IPS DF 19.7 (cell line): ENCODE results near the gene PARN.

Source experiments
- DNase-seq: peaks from one replicate; pipeline ENCODE4 v3.0.0-alpha.2; 2013; ENCODE audit warnings: low read depth, low spot score

Gene PARN

DNA sequence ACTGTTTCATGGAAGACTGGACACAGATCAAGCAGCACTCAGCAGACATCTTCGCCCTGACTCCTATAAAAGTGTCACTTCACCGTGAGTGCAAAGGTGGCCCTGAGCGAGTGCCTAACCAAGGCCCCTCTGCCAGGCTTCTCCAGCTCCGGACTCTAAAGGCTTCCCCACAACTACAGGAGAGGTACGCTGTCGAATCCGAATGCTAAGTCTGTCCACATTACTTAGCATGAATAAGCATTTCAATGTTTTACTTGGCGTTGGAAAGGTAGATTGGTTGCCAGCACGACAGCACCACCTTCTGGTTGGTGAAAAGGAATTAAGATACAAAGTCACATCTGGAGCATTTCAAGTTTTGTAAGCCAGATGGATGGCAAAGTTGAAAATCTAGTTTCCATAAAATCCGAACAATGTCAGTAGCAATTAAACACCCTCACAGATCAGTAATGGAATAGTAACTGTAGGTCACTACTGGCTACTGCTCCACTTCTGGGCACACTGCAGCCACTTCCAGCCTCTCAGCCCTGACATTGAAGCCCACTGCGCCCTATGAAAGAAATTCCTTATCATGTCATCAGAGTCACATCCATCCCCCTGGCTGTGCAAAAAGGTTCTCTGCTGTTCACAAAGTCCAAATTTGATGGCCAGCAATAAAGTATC, 100.9 kb downstream of the PARN start:
- DNase-seq, result peak; percentile 79

DNA sequence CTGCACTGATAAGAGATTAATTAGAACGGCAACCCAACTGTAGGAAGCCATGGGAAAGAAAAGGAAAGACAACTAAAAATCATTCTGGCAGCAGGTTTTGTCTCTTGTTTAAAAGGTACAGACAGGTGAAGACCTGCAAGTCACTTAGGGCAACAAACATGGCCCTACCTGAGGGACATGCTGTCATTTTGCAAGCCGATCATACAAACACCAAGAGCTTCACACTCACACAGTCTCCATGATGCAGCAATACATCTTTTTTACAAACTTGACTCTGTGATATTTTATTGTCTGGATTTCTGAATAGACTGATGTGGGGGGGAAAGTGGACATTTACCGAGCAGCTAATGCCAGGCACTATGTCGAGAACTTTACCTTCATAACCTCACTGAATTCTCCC, 101.8 kb downstream of the PARN start:
- DNase-seq, result no peak

DNA sequence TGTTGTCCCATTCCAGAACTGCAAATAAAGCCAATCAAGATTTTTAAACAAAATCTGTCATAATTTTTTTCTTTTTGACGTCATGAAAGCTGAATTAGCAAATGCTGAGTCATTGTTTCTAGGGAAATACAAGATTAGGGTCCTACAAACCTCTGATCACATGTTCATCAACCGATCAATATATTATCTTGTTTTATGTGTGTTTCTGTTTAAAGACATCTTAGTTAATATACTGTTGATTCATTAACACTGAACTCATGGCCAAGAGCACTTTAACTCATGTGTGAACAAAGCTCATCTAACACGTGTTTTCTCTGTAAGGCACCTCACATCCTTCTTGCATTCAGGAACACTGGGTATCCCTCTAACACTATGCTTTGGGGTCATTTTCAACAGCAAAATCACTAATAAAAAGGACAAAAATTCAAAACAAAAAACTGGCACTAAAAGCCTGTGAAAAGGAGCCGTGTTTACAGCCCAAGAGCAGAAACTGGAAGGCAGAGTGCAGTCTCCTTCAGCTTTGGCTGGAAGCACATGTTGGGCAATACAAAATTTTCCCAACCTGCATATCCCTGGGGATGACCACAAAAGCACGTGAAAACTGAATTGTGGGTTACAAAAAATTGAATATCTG, 102.5 kb downstream of the PARN start:
- DNase-seq, result no peak

DNA sequence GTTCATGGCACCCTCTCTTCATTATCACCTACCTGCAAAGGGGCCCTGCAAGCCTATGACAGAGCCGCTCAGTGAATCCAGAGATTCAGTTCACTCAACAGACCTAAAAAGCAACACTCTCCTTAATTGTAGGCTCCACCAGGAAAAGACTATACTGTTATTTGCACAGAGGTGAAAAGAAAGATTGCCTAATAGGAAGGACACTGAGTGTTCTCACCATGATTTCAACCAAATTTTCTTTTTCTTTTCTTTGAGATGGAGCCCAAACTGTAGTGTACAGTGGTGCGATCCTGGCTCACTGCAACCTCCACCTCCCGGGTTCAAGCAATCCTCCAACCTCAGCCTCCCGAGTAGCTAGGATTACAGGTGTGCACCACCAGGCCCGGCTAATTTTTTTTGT, 104.5 kb downstream of the PARN start:
- no peak for DNase-seq

DNA sequence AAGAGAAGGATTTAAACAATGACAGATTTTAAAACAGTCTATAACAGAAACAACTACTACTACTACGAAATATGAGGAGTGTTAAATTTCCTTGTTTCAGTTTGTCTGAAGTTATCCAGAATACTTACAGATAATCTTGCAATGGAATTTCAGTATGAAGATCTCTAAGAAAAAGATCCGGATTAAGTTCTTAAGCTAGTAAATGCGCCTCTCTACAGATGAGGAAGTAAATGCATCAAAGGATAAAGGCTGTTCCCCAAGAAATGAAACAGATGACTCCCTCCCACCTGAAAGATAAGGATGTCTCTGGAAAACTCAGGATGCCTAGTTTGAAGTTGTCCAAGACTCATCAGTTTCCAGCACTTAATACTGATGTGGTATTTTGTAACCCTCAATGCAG, 105.1 kb downstream of the PARN start:
- no peak for DNase-seq

DNA sequence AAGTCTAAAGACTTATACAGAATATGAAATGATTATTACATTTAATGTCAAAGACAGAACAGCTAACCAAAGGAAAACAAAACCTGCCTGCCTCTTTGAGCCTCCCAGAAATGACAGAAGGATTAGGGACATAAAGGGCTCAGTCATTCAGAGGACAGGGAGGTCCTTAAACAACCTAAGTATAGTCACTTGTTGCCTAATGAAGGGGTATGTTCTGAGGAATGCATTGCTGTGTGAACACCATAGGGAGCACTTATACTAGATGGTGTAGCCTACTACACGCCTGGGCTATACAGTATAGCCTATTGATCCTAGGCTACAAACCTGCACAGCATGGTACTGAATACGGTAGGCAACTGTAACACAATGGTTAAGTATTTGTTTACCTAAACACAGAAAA, 106.4 kb downstream of the PARN start:
- DNase-seq, result no peak

DNA sequence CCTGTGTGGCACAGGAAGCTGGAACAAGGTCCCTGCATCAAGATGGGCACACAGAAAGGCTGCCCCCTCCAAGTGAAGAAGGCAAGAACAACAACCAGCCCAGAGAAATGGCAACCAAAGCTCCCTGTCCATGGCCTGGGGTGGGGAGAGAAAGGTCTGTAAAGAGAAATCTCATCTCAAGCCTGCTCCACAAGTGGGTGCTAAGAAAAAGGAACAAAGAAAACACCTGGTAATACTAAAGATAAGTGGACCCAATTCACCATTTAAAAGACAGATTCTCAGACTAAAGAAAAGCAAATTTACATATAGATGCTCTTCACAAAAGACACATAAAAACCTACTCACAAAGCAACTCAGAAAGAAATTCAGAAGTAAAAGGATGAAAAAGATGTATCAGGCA, 107.4 kb downstream of the PARN start:
- no peak for DNase-seq

DNA sequence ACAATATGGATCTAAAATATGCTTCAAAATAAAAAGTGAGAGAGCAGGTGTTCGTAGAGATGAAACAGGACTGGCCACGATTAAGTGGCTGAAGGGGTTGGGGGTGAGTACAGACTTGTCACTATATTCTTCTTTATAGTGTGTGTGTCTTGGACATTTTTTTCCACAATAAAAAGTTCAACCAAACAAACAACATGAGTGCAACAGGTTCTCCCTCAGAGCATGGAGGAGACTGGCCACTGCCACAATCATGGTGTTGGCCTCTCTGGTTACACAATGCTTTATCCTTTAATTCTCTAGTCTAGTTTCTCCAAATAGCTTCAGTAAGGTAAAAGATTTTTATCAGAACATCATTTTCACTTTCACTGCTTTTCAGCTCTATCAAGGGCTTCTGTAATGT, 109.3 kb downstream of the PARN start:
- DNase-seq, result no peak

DNA sequence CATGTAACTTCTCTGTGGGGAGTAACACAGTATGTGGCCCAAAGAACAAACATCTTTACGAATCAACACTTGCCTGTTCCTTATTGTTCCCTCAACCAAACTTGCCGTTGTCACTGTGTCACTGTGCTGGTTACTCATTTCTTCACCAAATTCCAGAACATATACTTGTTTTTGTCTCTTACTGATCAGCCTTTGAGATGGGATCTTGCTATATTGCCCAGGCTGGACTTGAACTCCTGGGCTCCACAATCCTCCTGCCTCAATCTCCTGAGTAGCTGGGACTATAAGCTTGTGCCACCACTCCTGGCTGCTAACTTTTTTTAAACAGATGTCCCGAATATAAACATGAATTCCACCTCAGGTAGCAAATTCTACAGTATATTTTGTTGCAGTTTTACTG, 115.1 kb downstream of the PARN start:
- no peak for DNase-seq

DNA sequence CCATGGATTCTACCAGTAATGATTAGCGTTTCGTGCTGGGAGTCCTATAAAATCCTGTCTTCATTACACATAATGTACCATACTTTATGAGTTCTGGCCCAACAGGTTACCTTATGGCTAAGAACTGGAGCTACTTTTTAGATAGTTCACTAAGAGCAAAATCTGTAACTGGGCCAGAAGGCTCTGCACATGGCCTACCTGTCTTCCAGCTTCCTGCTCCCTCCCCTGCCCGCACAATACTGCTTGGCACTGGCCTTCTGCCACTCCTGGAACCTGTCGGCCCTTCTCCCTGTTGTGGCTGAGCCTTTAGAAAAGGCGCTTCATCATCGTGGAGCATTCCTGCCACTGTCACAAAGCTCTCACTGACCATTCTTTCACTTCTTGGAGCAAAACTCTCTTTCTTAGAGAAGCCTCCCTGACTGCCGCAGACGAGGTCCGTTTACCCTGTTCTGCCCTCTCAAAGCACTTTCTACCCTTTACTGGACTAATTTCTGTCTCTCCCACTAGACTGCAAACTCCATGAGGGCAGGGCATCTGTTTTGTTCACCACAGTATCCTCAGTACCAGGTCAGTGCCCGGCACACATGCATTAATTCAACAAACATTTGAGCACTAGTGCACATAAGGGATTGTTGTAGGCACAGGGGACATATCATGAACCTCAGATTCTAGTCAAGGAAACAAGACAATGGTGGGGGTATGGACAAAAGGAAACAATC, 116.5 kb downstream of the PARN start:
- no peak for DNase-seq

DNA sequence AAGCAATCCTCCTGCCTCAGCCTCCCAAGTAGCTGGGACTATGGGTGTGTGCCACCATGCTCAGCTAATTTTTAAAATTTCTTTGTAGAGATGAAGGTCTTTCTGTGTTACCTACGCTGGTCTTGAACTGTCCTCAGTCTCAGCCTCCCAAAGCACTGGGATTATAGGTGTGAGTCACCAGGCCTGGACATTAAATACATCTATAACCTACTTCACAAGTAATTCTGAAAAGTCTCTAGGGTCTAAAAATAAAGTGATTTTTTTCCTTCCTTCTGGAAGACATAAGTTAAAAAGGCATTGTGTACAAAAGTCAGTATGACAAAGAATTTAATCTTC, 118.3 kb downstream of the PARN start:
- DNase-seq, result no peak

DNA sequence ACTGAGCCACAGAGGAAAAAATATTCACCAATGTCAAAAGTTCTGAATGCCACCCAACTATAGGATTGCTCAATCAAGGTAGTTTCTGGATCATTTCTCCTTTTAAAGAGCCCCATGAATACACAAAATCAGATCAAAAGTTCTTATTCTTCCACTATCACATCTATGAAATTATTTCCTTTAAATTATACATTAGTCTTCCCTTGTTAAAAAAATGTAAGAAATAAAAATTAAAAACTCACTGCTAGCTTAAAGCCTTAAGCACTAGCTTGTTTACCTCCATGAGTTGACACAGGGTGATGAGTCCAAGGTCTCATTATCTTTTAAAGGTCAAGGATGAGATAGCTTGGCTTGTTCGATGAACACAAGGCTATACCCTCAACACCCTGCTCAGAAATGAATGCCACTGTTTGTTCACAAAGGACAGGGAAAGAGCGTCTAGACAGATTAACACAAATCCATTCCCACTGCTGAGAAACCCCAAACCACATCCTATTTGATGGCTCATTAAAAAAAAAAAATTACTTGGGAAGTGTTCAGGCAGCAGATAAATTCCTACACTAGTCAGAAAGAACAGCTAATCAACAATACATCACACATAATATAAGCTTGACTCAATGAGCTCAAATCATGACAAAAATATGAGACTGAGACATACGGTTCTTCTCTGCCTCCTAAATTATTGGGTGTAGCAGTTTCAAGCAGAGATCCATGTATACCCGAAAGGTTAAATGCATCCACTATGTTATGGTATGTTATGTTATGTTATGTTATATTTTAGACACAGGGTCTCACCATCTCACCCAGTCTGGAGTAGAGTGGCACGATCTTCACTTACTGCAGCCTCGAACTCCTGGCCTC, 118.9 kb downstream of the PARN start:
- no peak for DNase-seq

DNA sequence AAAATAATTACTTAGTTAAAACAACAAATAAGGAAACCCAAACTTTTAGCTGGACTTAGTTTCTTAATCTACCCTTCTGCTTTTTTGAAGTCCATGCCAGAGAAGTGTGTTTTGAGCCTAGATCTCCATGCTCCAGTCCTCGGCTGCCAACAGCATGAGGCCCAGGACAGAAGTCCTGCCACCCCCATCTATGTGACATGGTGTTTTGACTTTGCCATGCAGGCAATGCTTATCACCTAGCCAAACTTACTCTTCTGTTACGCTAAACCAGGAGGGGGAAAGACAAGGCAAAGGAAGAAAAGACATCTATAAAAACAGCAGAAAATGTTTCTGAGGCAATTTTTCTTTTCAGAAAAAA, 119.5 kb downstream of the PARN start:
- DNase-seq, result no peak

DNA sequence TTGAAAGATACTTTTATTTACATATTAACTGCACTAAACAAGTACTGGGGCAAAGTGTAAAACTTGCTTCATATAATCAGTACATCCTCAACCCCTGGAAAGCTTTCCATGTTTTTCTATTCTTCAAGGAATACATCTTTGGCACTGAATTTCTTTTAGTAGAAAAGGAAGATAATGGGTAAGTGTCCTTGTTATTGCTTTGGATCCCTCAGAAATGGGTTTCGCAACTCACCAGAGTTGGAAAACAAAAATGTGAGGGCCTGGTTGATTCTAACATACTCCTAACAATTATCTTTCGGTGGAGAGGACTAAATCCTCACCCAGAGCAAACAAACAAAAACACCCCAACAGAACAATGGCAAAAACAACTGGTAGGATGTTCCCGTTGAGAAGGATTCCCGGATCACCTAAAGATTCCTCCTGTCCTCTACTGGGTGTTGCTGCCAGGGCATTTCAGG, 120.4 kb downstream of the PARN start:
- DNase-seq, result no peak

DNA sequence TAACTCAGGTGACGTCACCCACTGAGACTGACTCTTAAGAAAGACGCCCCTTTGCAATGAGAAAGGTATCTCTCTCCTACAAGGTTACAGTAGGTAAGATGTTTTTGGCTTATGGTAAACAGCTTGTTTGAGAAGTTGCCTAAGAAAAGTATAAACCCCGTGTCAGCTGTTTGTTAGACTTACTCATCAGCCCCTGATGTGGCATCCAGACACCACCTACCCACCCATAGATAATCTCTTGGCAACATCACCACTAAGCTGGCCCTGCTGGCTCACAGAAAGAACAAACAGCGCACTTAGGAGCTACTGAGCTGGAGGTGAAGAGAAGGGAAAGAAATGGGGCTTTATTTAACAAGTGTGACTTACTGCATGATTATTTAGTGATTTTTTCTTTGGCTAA, 121.0 kb downstream of the PARN start:
- no peak for DNase-seq

DNA sequence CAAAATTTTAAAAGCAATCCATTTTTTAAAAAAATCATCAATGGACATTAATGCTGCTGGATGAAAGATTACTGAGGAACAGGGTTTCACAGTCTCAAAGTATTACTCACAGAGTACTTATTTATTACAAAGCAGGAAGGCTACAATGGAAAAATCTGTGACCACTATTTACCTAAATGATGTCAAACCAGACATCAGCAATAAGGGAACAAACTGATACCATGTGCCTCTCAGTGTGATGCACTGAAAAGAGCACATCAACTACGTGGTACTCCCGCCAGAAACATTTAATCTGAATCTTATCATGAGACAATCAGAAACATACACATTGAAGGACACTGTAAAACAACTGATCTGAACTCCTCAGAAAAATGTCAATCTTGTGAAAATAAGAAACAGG, 124.2 kb downstream of the PARN start:
- DNase-seq, result no peak

DNA sequence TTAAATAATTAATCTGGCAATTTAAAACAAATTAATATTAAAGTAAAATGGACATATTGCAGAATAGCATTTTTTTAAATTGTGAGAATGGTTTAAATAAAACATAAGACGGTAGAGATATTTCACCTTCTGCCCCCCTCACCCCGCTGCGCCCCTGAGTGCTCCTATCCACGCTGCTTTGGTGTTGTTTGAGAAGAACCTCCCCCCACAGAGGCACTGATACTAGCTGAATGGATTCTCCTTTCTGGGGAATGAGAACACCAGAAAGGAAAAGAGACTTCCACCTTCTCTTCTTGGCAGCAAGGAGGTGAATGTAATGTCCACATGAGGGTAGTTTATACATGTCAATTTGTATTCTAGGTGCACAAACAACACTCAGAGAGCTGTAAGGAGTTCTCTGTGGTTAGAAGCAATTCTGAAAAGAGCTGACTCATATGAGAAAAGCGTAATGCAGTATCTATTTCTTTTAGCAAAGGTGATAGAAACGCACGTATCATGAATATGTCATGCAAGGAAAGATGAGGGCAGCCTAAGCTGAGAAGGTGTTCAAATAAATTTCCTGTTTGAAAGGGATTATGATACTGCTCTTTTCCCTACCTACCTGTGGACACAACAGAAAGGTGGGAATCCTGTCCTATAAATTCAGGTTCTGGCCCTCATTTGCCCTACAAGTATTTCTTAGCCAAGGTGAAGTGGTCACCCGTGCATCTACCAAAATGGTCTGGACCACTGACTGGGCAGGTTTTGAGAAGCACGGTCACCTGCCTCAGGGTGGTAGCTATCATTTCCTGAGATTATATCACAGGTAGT, 126.9 kb downstream of the PARN start:
- DNase-seq, result no peak

DNA sequence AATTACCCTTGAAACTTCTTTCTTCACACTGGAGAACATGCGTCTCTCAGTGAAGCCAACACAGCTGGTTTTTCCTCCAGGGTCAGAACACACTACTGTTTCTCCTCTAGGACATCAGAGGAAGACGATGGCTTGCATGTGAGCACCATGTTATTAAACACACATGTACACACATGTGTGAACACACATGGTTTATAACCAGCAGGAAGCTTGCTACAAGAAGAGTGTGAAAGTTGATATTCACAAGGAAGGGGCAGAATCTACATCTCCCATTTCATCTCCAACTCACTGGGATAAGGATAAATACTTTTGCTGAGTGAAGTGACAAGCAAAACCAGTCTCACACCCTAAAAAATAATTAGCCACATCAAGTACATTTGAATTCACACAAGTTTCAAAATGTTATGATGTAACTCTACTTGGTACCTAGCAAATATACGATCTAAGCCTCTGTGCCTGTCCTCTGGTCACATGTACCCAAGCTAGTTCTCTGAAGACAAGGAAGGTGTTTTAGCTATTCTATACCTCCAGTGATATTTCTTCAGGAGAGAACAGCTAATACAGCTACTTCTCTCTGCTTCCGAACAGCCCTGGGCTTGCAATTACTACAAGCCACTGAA, 127.7 kb downstream of the PARN start:
- no peak for DNase-seq

DNA sequence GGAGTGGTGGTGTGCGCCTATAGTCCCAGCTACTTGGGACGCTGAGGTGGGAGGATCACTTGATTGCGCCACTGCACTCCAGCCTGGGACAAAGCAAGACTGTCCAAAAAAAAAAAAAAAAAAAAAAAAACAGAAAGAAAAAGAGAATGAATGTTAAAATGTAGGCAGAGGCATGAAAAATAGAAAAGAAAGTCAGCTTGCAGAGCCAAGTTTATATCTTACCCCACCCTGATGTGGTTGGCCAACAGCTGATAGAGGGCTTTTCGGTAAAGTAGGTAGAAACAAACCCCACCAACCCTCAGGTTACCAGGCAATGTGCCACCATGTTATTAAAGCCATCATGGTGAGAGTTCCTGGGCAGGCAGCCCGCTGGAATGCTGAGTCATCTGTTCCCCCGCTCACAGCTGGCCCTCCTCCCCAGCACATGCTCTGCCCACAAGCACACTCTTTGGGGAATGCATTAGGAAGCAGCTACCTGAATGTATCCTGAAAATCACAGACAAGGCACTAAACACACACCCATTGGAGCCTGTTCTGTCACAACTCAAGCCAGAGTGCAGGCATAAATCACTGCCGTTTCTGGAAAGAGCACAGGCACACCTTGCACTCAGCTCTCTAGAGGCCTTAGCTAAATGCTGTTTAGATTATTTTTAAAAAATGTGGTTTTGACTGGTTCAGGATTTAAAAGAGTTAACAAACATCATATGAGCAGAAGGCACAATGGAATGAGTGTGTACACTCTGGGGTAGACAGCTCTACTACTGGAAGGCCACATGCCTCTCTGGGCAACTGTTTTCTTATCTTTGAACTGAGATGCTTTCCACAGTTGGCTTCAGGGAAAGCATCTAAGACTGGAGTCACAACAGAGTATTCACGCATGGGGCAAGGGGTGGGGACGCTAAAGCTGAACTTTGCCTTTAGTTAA, 128.5 kb downstream of the PARN start:
- DNase-seq, result peak; percentile 64

DNA sequence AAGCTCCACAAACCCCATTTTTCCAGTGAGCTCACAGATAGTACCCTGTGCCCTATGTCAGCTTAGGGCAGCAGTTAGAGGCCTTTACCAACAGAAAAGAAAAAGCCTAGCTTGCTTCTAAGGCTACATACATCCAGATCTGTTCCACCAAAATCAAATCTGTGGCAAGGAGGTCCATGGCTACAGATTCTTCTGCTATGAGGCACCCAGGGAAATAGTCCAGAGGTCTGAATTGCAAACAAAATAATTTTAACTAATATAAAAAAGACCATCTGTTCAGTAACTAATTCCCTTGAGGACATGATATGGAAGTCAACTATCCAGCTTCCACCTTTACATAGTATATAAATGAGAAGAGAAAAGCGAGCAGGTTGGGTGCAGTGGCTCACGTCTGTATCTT, 129.3 kb downstream of the PARN start:
- DNase-seq, result no peak
